Neutrophil (primary cell): ENCODE measurements around the gene CARD10.

ENCODE experiments used
- H3K27ac ChIP-seq: fragments of 200-600 bp; sonication (generic); 2 replicates; pipeline ENCODE4 v1.5.1; 2016; ENCODE audit warnings: mild to moderate bottlenecking, moderate library complexity
- H3K27me3 ChIP-seq: fragments of 200-600 bp; sonication (generic); 2 replicates; pipeline ENCODE4 v1.6.0; 2016; ENCODE audit warnings: mild to moderate bottlenecking
- H3K36me3 ChIP-seq: fragments of 200-600 bp; sonication (generic); 2 replicates; pipeline ENCODE4 v1.5.1; 2017
- H3K4me1 ChIP-seq, 2 experiments: fragments of 200-600 bp in 1 of 2; sonication (generic) in 1 of 2; 1 replicate in 1 of 2; 2 replicates in 1 of 2; pipeline versions ENCODE4 v1.5.1 to v1.6.1; 2013 to 2016; ENCODE audit warnings: low read depth in 1 of 2, low read length in 1 of 2, mild to moderate bottlenecking in 1 of 2, moderate library complexity in 1 of 2; ENCODE audit not compliant: control insufficient read depth in 1 of 2, insufficient read depth in 1 of 2
- H3K4me3 ChIP-seq, 2 experiments: fragments of 200-600 bp in 1 of 2; sonication (generic) in 1 of 2; 1 replicate in 1 of 2; 2 replicates in 1 of 2; pipeline ENCODE4 v1.5.1; 2013 to 2016; ENCODE audit warnings: low read depth in 1 of 2, low read length in 1 of 2, mild to moderate bottlenecking in 1 of 2, moderate library complexity in 1 of 2
- H3K9me3 ChIP-seq: fragments of 200-600 bp; sonication (generic); 2 replicates; pipeline ENCODE4 v1.5.1; 2016
- CTCF ChIP-seq: fragments of 200-600 bp; sonication (generic); IDR thresholded peaks from 2 replicates; pipeline ENCODE4 v1.5.1; 2016; ENCODE audit warnings: antibody characterized with exemption

CARD10 gene

GRCh38 chr22:37526376-37526775, 7.2 kb upstream of the CARD10 start:
- H3K27ac ChIP-seq: no peak overlapping the region
- H3K4me3 ChIP-seq: no peak overlapping the region
- H3K4me1 ChIP-seq: no peaks in the 10 kb centered on the region
- no peaks in the 10 kb centered on the region for H3K9me3 ChIP-seq
- no peaks in the 10 kb centered on the region for H3K36me3 ChIP-seq
- TF ChIP-seq CTCF: no peak
- peaks cover 44% of the 10 kb centered on the region for H3K27me3 ChIP-seq

GRCh38 chr22:37525746-37526350, 6.6 kb upstream of the CARD10 start:
- H3K36me3 ChIP-seq: no peaks in the 10 kb centered on the region
- H3K27ac ChIP-seq: no peak overlapping the region
- no peak for TF ChIP-seq CTCF
- no peaks in the 10 kb centered on the region for H3K4me1 ChIP-seq
- no peak overlapping the region for H3K4me3 ChIP-seq
- peaks cover 49% of the 10 kb centered on the region for H3K27me3 ChIP-seq
- H3K9me3 ChIP-seq: no peaks in the 10 kb centered on the region

GRCh38 chr22:37525073-37525745, 6.0 kb upstream of the CARD10 start:
- H3K27me3 ChIP-seq: peaks cover 55% of the 10 kb centered on the region
- no peak overlapping the region for H3K4me3 ChIP-seq
- TF ChIP-seq CTCF: no peak
- H3K9me3 ChIP-seq: no peaks in the 10 kb centered on the region
- H3K4me1 ChIP-seq: no peaks in the 10 kb centered on the region
- H3K36me3 ChIP-seq: no peaks in the 10 kb centered on the region
- H3K27ac ChIP-seq: no peak overlapping the region

- TF ChIP-seq CTCF: no peak
- no peak overlapping the region for H3K27ac ChIP-seq
- H3K4me3 ChIP-seq: no peak overlapping the region
- no peaks in the 10 kb centered on the region for H3K36me3 ChIP-seq
- H3K9me3 ChIP-seq: no peaks in the 10 kb centered on the region
- peaks cover 83% of the 10 kb centered on the region for H3K27me3 ChIP-seq
- H3K4me1 ChIP-seq: peaks cover 0 to 5% of the 10 kb centered on the region in 2 experiments
Measured at GRCh38 chr22:37522482-37522881, 3.3 kb upstream of the CARD10 start.

- no peaks in the 10 kb centered on the region for H3K9me3 ChIP-seq
- H3K36me3 ChIP-seq: no peaks in the 10 kb centered on the region
- H3K27me3 ChIP-seq: peaks cover 89% of the 10 kb centered on the region
- no peak for TF ChIP-seq CTCF
- no peak overlapping the region for H3K4me3 ChIP-seq
- peaks cover 0 to 5% of the 10 kb centered on the region in 2 experiments for H3K4me1 ChIP-seq
- H3K27ac ChIP-seq: no peak overlapping the region
Measured at GRCh38 chr22:37521236-37521739, 2.1 kb upstream of the CARD10 start.
